Measurements from ENCODE around the gene KRTAP10-1.

DNA sequence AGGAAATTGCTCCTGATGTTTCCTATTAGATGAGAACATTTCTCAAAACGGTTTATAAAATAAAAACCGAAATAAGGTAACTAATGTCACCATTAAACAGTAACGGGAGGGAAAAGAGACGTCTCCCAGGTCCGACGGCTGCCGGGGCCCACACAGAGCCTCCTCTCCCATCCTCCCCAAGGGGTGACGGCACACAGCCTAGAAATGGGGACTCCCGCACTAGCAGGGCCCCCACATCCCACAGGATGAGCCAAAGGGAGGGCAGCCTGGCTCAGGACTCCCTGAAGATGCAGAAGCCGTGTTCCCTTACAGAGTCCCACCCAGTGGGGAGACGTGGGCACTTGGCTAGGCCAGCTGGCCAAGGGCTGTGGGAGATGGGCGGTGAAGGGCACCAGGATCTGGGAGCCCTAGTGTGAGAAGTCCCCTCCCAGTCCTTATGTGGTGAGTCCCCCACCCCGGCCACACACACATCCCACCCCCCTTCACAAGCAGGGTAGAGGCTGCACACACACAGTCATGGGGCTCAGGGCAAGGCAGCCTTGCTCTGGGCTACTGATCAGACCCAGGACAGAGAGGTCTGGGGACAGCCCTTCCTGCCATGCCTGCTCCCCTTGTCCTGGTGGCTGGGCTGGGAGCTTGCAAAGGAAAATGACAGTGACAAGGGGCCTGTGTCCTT lies 15.3 kb upstream of the KRTAP10-1 start:
- TF ChIP-seq, protein P1, sequence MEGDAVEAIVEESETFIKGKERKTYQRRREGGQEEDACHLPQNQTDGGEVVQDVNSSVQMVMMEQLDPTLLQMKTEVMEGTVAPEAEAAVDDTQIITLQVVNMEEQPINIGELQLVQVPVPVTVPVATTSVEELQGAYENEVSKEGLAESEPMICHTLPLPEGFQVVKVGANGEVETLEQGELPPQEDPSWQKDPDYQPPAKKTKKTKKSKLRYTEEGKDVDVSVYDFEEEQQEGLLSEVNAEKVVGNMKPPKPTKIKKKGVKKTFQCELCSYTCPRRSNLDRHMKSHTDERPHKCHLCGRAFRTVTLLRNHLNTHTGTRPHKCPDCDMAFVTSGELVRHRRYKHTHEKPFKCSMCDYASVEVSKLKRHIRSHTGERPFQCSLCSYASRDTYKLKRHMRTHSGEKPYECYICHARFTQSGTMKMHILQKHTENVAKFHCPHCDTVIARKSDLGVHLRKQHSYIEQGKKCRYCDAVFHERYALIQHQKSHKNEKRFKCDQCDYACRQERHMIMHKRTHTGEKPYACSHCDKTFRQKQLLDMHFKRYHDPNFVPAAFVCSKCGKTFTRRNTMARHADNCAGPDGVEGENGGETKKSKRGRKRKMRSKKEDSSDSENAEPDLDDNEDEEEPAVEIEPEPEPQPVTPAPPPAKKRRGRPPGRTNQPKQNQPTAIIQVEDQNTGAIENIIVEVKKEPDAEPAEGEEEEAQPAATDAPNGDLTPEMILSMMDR (IDR thresholded peaks at IDR 0.05): no peak
- TF ChIP-seq POLR2A (IDR thresholded peaks at IDR 0.05): no peak

Data from ovary (tissue), 3 donors.